GM06990 (cell line): ENCODE measurements around the gene RFX3.

Source experiments
- DNase-seq: peaks from one replicate; pipeline ENCODE4 v3.0.0-alpha.2; 2011; ENCODE audit not compliant: insufficient read length; ENCODE audit errors: extremely low read depth
- H3K27me3 ChIP-seq: replicated peaks from 2 replicates; pipeline ENCODE4 v1.6.0; 2011; ENCODE audit warnings: low read length; ENCODE audit not compliant: control insufficient read depth, insufficient read depth
- H3K36me3 ChIP-seq: 2 replicates; pipeline ENCODE4 v1.5.1; 2011; ENCODE audit warnings: low read length; ENCODE audit not compliant: control insufficient read depth, insufficient read depth
- H3K4me3 ChIP-seq: replicated peaks from 2 replicates; pipeline ENCODE4 v1.5.1; 2011; ENCODE audit warnings: low read depth, mild to moderate bottlenecking, control low read depth, low read length
- CTCF ChIP-seq: IDR thresholded peaks from 2 replicates; pipeline ENCODE4 v1.5.1; 2011; ENCODE audit warnings: low read length, control low read depth, mild to moderate bottlenecking, inconsistent platforms; ENCODE audit not compliant: insufficient read depth, poor library complexity, severe bottlenecking

RFX3 gene

GRCh38 chr9:3526997-3527940, 1.5 kb upstream of the RFX3 start:
- H3K4me3 ChIP-seq = peak overlapping the region; percentile 96
- H3K36me3 ChIP-seq = no peaks in the 10 kb centered on the region
- DNase-seq = no peak
- TF ChIP-seq CTCF = no peak
- no peaks in the 10 kb centered on the region for H3K27me3 ChIP-seq

DNA sequence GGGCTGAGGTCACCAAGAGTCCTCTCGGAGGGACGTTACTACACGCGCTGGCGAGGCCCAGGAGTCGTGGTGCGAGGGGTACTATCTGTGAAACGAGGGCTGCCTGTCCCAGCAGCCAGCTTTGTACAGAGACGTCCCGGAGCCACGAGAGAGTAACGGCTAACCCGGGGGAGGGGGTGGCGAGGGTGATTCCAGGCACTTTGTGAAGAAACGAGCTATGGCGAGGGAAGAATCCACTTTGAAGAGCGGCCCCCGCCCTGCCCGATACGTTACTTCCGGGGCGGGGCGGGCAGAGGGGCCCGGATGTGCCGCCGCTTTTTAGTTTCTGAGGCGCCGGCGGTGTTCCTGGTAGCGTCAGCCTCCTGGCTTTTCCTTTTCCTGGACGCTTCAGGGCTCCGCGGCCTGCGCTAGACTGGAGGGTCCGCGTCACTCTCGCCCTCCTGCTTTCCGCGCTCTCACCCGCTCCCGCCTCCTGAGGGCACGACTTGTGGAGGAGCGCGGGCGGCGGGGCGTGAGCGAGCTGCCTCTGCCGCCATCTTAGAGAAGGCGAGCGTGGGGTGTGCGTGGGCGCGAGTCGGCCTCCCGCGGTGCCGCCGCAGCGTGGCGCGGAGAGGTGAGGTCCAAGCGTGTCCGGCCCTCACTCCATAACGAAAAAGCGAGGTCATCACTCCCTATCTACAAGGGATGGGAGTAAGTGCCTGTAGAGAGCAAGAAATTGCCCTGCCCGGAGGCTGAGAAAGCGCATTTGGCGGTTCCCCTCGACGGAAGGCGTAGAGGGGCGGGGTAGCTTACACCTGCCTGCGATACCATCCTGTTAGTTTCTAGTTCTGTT, 580 bp upstream of the RFX3 start:
- H3K27me3 ChIP-seq = no peaks in the 10 kb centered on the region
- TF ChIP-seq CTCF = no peak
- peak; percentile 93 for DNase-seq
- no peaks in the 10 kb centered on the region for H3K36me3 ChIP-seq
- H3K4me3 ChIP-seq = peak overlapping the region; percentile 96

GRCh38 chr9:3525096-3525835, 535 bp downstream of the RFX3 start:
- TF ChIP-seq CTCF = no peak
- Histone ChIP-seq H3K4me3 (peak overlapping the region; percentile 96), H3K27me3 (no peaks in the 10 kb centered on the region), H3K36me3 (no peaks in the 10 kb centered on the region)
- no peak for DNase-seq

DNA sequence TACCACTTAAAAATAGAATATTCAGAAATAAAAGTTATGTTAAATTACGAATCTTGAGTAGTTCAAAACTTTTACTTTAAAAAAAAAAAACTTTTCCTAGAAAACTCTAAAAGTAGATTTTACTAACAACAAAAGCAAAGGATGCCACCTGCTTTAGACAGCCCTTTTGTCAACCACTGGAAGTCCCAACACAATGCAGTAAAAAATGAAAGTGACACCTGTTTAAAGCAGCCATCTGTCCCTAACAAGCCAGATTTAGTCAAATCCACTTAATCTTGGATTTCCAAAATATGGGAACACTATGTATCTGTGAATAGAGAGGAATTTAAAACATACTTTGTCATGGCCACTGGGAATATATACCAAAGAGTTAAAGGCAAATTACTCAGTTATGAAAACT, 3.8 kb downstream of the RFX3 start:
- Histone ChIP-seq H3K36me3 (no peaks in the 10 kb centered on the region), H3K4me3 (peak overlapping the region; percentile 40), H3K27me3 (no peaks in the 10 kb centered on the region)
- TF ChIP-seq CTCF = no peak
- no peak for DNase-seq

- DNase-seq = no peak
- no peaks in the 10 kb centered on the region for H3K27me3 ChIP-seq
- H3K36me3 ChIP-seq = no peaks in the 10 kb centered on the region
- TF ChIP-seq CTCF = no peak
- H3K4me3 ChIP-seq = no peak overlapping the region
Measured at GRCh38 chr9:3520564-3520963, 5.2 kb downstream of the RFX3 start.
